Osteoblast (primary cell): ENCODE results near the gene ETV4. TPM values are rescaled to one million over a fixed set of nuclear protein-coding genes. Genes with fewer than 3 reads are reported as not detected.

ENCODE experiments used
- DNase-seq: peaks from one replicate; pipeline ENCODE4 v3.0.0; 2011; ENCODE audit warnings: low spot score, mixed read lengths; ENCODE audit not compliant: insufficient read length; ENCODE audit errors: missing footprints
- H2AFZ ChIP-seq: 2 replicates; pipeline ENCODE4 v1.6.0; 2011; ENCODE audit warnings: mild to moderate bottlenecking, low read length
- H3K27ac ChIP-seq: 2 replicates; pipeline ENCODE4 v1.5.1; 2011; ENCODE audit warnings: mild to moderate bottlenecking, low read depth, low read length, moderate library complexity
- H3K27me3 ChIP-seq: 2 replicates; pipeline ENCODE4 v1.6.0; 2012; ENCODE audit warnings: mild to moderate bottlenecking, control low read depth, inconsistent platforms, low read length, moderate library complexity; ENCODE audit not compliant: insufficient read depth
- H3K36me3 ChIP-seq: 2 replicates; pipeline ENCODE4 v1.5.1; 2011; ENCODE audit warnings: mild to moderate bottlenecking, low read length, control low read depth, moderate library complexity; ENCODE audit not compliant: insufficient read depth
- H3K4me1 ChIP-seq: 2 replicates; pipeline ENCODE4 v1.5.1; 2011; ENCODE audit warnings: mild to moderate bottlenecking, low read length, control low read depth, moderate library complexity; ENCODE audit not compliant: insufficient read depth
- H3K4me2 ChIP-seq: 2 replicates; pipeline ENCODE4 v1.6.0; 2011; ENCODE audit warnings: mild to moderate bottlenecking, low read length; ENCODE audit not compliant: insufficient read depth
- H3K4me3 ChIP-seq: fragments of 200-600 bp; sonication (generic); 3 replicates; pipeline ENCODE4 v1.5.1; 2012; ENCODE audit warnings: mild to moderate bottlenecking, low read length, inconsistent platforms; ENCODE audit not compliant: insufficient read depth
- H3K79me2 ChIP-seq: 2 replicates; pipeline ENCODE4 v1.6.0; 2012; ENCODE audit warnings: mild to moderate bottlenecking, low read length, control low read depth, inconsistent platforms; ENCODE audit not compliant: insufficient read depth
- H3K9me3 ChIP-seq: 2 replicates; pipeline ENCODE4 v1.5.1; 2011; ENCODE audit warnings: low read depth, low read length, control low read depth
- H4K20me1 ChIP-seq: 2 replicates; pipeline ENCODE4 v1.6.0; 2012; ENCODE audit warnings: mild to moderate bottlenecking, low read length, control low read depth; ENCODE audit not compliant: insufficient read depth
- CTCF ChIP-seq: IDR thresholded peaks from 2 replicates; pipeline ENCODE4 v1.5.1; 2011; ENCODE audit warnings: mild to moderate bottlenecking, low read depth, low read length, moderate library complexity; ENCODE audit errors: extremely low read depth
- total RNA-seq: library from RNA; depleted of rRNA; stranded (reverse); fragments of >200 nt; gene quantifications from 2 replicates; pipeline ENCODE4 v1.2.3, GENCODE V29; 2012

The ETV4 gene
- 0.72 and 1.2 TPM in 2 replicates for total RNA-seq

- Histone ChIP-seq H3K9me3 (no peaks in the 10 kb centered on the region), H3K27me3 (no peaks in the 10 kb centered on the region), H2AFZ (peak within 1 kb of the TSS; percentile 91), H3K4me3 (peak within 1 kb of the TSS; percentile 73), H3K36me3 (no peaks in the 10 kb centered on the region), H3K4me1 (peaks cover 27% of the 10 kb centered on the region), H3K79me2 (no peaks in the 10 kb centered on the region), H4K20me1 (no peaks in the 10 kb centered on the region), H3K4me2 (peak within 1 kb of the TSS; percentile 91), H3K27ac (no peak within 1 kb of the TSS)
- DNase-seq = peak; percentile 100
- TF ChIP-seq CTCF = no peak
Observed at GRCh38 chr17:43546319-43547188, at the start of gene ETV4. Gene ETV4 (minus strand): TSS chr17:43546340. CDS start chr17:43545617, 723 bp downstream.

GRCh38 chr17:43595466-43595865, 49.3 kb upstream of the ETV4 start:
- TF ChIP-seq CTCF = no peak
- H3K36me3 ChIP-seq = no peaks in the 10 kb centered on the region
- no peak for DNase-seq
- no peak overlapping the region for H3K4me3 ChIP-seq
- H3K4me2 ChIP-seq = no peak overlapping the region
- H3K27ac ChIP-seq = no peak overlapping the region
- no peaks in the 10 kb centered on the region for H3K79me2 ChIP-seq
- no peaks in the 10 kb centered on the region for H4K20me1 ChIP-seq
- peaks cover 24% of the 10 kb centered on the region for H3K4me1 ChIP-seq
- H3K27me3 ChIP-seq = no peaks in the 10 kb centered on the region
- H2AFZ ChIP-seq = no peak overlapping the region
- no peaks in the 10 kb centered on the region for H3K9me3 ChIP-seq

GRCh38 chr17:43591779-43592562, 45.8 kb upstream of the ETV4 start:
- no peaks in the 10 kb centered on the region for H3K79me2 ChIP-seq
- no peak for TF ChIP-seq CTCF
- no peaks in the 10 kb centered on the region for H3K27me3 ChIP-seq
- peak overlapping the region; percentile 78 for H2AFZ ChIP-seq
- peaks cover 29% of the 10 kb centered on the region for H3K4me1 ChIP-seq
- H4K20me1 ChIP-seq = no peaks in the 10 kb centered on the region
- peak overlapping the region; percentile 92 for H3K27ac ChIP-seq
- no peaks in the 10 kb centered on the region for H3K9me3 ChIP-seq
- peak overlapping the region; percentile 56 for H3K4me3 ChIP-seq
- peak overlapping the region; percentile 77 for H3K4me2 ChIP-seq
- DNase-seq = peak; percentile 95
- no peaks in the 10 kb centered on the region for H3K36me3 ChIP-seq

GRCh38 chr17:43591001-43591400, 44.9 kb upstream of the ETV4 start:
- peaks cover 29% of the 10 kb centered on the region for H3K4me1 ChIP-seq
- no peaks in the 10 kb centered on the region for H4K20me1 ChIP-seq
- no peaks in the 10 kb centered on the region for H3K36me3 ChIP-seq
- no peak for DNase-seq
- peak overlapping the region; percentile 77 for H3K4me2 ChIP-seq
- H3K79me2 ChIP-seq = no peaks in the 10 kb centered on the region
- no peaks in the 10 kb centered on the region for H3K9me3 ChIP-seq
- H3K27me3 ChIP-seq = no peaks in the 10 kb centered on the region
- peak overlapping the region; percentile 92 for H3K27ac ChIP-seq
- TF ChIP-seq CTCF = no peak
- H3K4me3 ChIP-seq = peak overlapping the region; percentile 56
- peak overlapping the region; percentile 78 for H2AFZ ChIP-seq
